ENCODE data around the gene LTBP4.
A peak's percentile ranks its signal among the peaks of the same experiment; 100 is the strongest.
"Not testable (repeated sequence)": the region's sequence is repeated elsewhere in the genome, so short reads cannot be mapped to it uniquely, and the experiment has no call there.

The LTBP4 gene

GRCh38 chr19:40601134-40601974 is at the start of gene LTBP4:
TSS of gene LTBP4 (plus strand) at chr19:40601369. CDS start at chr19:40601388, 19 bp downstream.
- H3K27me3 Mint-ChIP-seq, result peaks cover 42 to 57% of the 10 kb centered on the region in 2 donors
- DNase-seq, result no peak

GRCh38 chr19:40552848-40553247 is 48.3 kb upstream of the LTBP4 start:
- Mint-ChIP-seq H3K36me3 (no peaks in the 10 kb centered on the region), H3K4me1 (peaks cover 7 to 12% of the 10 kb centered on the region in 2 donors), H3K4me3 (no peak overlapping the region), H3K9me3 (no peaks in the 10 kb centered on the region), H3K27me3 (peaks cover 69 to 88% of the 10 kb centered on the region in 2 donors), H3K27ac (no peak overlapping the region)
- no peak for DNase-seq
- no peak for ATAC-seq (replicated peaks)

More at GRCh38 chr19:40601134-40601974, at the start of gene LTBP4:
- peaks cover 2 to 3% of the 10 kb centered on the region in 2 donors for H3K9me3 Mint-ChIP-seq
- H3K27ac Mint-ChIP-seq, result peak within 1 kb of the TSS; percentile 56
- H3K36me3 Mint-ChIP-seq, result no peaks in the 10 kb centered on the region
- H3K4me1 Mint-ChIP-seq, result peaks cover 51 to 90% of the 10 kb centered on the region in 2 donors
- H3K4me3 Mint-ChIP-seq, result peak within 1 kb of the TSS; percentile 62 to 69
- ATAC-seq (replicated peaks), result no peak

- H3K4me1 Mint-ChIP-seq, result peaks cover 2 to 6% of the 10 kb centered on the region in 2 donors
- peaks cover 67 to 77% of the 10 kb centered on the region in 2 donors for H3K27me3 Mint-ChIP-seq
- H3K4me3 Mint-ChIP-seq, result no peak overlapping the region
- H3K36me3 Mint-ChIP-seq, result no peaks in the 10 kb centered on the region
- H3K9me3 Mint-ChIP-seq, result no peaks in the 10 kb centered on the region
- no peak for ATAC-seq (replicated peaks)
- H3K27ac Mint-ChIP-seq, result no peak overlapping the region
- no peak for DNase-seq
Measured at GRCh38 chr19:40553885-40554857, 47.0 kb upstream of the LTBP4 start.

- H3K4me1 Mint-ChIP-seq, result no peaks in the 10 kb centered on the region
- peaks cover 68 to 79% of the 10 kb centered on the region in 2 donors for H3K27me3 Mint-ChIP-seq
- H3K4me3 Mint-ChIP-seq, result no peak overlapping the region
- H3K9me3 Mint-ChIP-seq, result no peaks in the 10 kb centered on the region
- DNase-seq, result no peak
- ATAC-seq (replicated peaks), result no peak
- H3K36me3 Mint-ChIP-seq, result no peaks in the 10 kb centered on the region
- no peak overlapping the region for H3K27ac Mint-ChIP-seq
Measured at GRCh38 chr19:40555978-40556689, 45.0 kb upstream of the LTBP4 start.

GRCh38 chr19:40556953-40557530 is 44.1 kb upstream of the LTBP4 start:
- no peaks in the 10 kb centered on the region for H3K4me1 Mint-ChIP-seq
- ATAC-seq (replicated peaks), result no peak
- H3K36me3 Mint-ChIP-seq, result no peaks in the 10 kb centered on the region
- no peaks in the 10 kb centered on the region for H3K9me3 Mint-ChIP-seq
- peaks cover 68 to 76% of the 10 kb centered on the region in 2 donors for H3K27me3 Mint-ChIP-seq
- H3K27ac Mint-ChIP-seq, result no peak overlapping the region
- no peak overlapping the region for H3K4me3 Mint-ChIP-seq
- no peak for DNase-seq

GRCh38 chr19:40559394-40559793 is 41.8 kb upstream of the LTBP4 start:
- Mint-ChIP-seq H3K4me1 (no peaks in the 10 kb centered on the region), H3K27me3 (peaks cover 53 to 65% of the 10 kb centered on the region in 2 donors), H3K9me3 (no peaks in the 10 kb centered on the region), H3K4me3 (no peak overlapping the region), H3K36me3 (no peaks in the 10 kb centered on the region), H3K27ac (no peak overlapping the region)
- ATAC-seq (replicated peaks) (no peak), DNase-seq (no peak)

- no peak for DNase-seq
- ATAC-seq (replicated peaks), result no peak
- Mint-ChIP-seq H3K27ac (no peak overlapping the region), H3K4me1 (no peaks in the 10 kb centered on the region), H3K36me3 (no peaks in the 10 kb centered on the region), H3K4me3 (no peak overlapping the region), H3K27me3 (peaks cover 51 to 65% of the 10 kb centered on the region in 2 donors), H3K9me3 (no peaks in the 10 kb centered on the region)
Measured at GRCh38 chr19:40560092-40560507, 41.1 kb upstream of the LTBP4 start.

- H3K4me3 Mint-ChIP-seq, result no peak overlapping the region
- no peak overlapping the region for H3K27ac Mint-ChIP-seq
- H3K27me3 Mint-ChIP-seq, result peaks cover 51 to 69% of the 10 kb centered on the region in 2 donors
- DNase-seq (no peak), ATAC-seq (replicated peaks) (no peak)
- H3K36me3 Mint-ChIP-seq, result no peaks in the 10 kb centered on the region
- H3K9me3 Mint-ChIP-seq, result no peaks in the 10 kb centered on the region
- H3K4me1 Mint-ChIP-seq, result peaks cover 0 to 3% of the 10 kb centered on the region in 2 donors
Measured at GRCh38 chr19:40561947-40562346, 39.2 kb upstream of the LTBP4 start.

GRCh38 chr19:40564535-40564934 is 36.6 kb upstream of the LTBP4 start:
- ATAC-seq (replicated peaks); DNase-seq; H3K27ac Mint-ChIP-seq; H3K4me3 Mint-ChIP-seq; H3K36me3 Mint-ChIP-seq; H3K9me3 Mint-ChIP-seq: not testable (repeated sequence)
- Mint-ChIP-seq H3K27me3 (peaks cover 40 to 76% of the 10 kb centered on the region in 2 donors), H3K4me1 (peaks cover 7 to 11% of the 10 kb centered on the region in 2 donors)

- DNase-seq, result no peak
- Mint-ChIP-seq H3K9me3 (no peaks in the 10 kb centered on the region), H3K4me1 (peaks cover 11 to 19% of the 10 kb centered on the region in 2 donors), H3K4me3 (no peak overlapping the region), H3K27ac (no peak overlapping the region), H3K36me3 (no peaks in the 10 kb centered on the region), H3K27me3 (peaks cover 34 to 74% of the 10 kb centered on the region in 2 donors)
- ATAC-seq (replicated peaks), result no peak
Measured at GRCh38 chr19:40565355-40565754, 35.8 kb upstream of the LTBP4 start.

- DNase-seq (no peak), ATAC-seq (replicated peaks) (no peak)
- Mint-ChIP-seq H3K36me3 (no peaks in the 10 kb centered on the region), H3K4me1 (peaks cover 16 to 24% of the 10 kb centered on the region in 2 donors), H3K27me3 (peaks cover 30 to 67% of the 10 kb centered on the region in 2 donors), H3K9me3 (peaks cover 3 to 4% of the 10 kb centered on the region in 2 donors), H3K27ac (no peak overlapping the region), H3K4me3 (no peak overlapping the region)
Measured at GRCh38 chr19:40565910-40566495, 35.2 kb upstream of the LTBP4 start.

GRCh38 chr19:40567040-40567749 is 34.0 kb upstream of the LTBP4 start:
- DNase-seq (no peak), ATAC-seq (replicated peaks) (peak in 1 of 2 donors; percentile 20)
- Mint-ChIP-seq H3K9me3 (peaks cover 3 to 5% of the 10 kb centered on the region in 2 donors), H3K4me3 (peak overlapping the region; percentile 72 to 77), H3K27me3 (peaks cover 23 to 58% of the 10 kb centered on the region in 2 donors), H3K27ac (no peak overlapping the region), H3K4me1 (peaks cover 17 to 26% of the 10 kb centered on the region in 2 donors), H3K36me3 (no peaks in the 10 kb centered on the region)
